Parathyroid adenoma (tissue), 2 donors: ENCODE data around the gene HSH2D.

Source experiments
- H2AFZ ChIP-seq: fragments of 300-600 bp; sonication (generic); one replicate; pipeline ENCODE4 v1.7.0; 2017; ENCODE audit warnings: antibody characterized with exemption, mild to moderate bottlenecking
- H3K27ac ChIP-seq: fragments of 300-600 bp; sonication (generic); one replicate; pipeline ENCODE4 v1.7.0; 2017
- H3K27me3 ChIP-seq: fragments of 300-600 bp; sonication (generic); one replicate; pipeline ENCODE4 v1.7.0; 2017; ENCODE audit warnings: low read length; ENCODE audit not compliant: control insufficient read depth, insufficient read depth
- H3K36me3 ChIP-seq: fragments of 300-600 bp; sonication (generic); one replicate; pipeline ENCODE4 v1.7.0; 2017; ENCODE audit warnings: low read length; ENCODE audit not compliant: control insufficient read depth, insufficient read depth
- H3K4me1 ChIP-seq: fragments of 300-600 bp; sonication (generic); one replicate; pipeline ENCODE4 v1.7.0; 2017; ENCODE audit warnings: control low read depth
- H3K4me2 ChIP-seq: fragments of 300-600 bp; sonication (generic); one replicate; pipeline ENCODE4 v1.7.0; 2017; ENCODE audit warnings: low read length
- H3K4me3 ChIP-seq: fragments of 300-600 bp; sonication (generic); one replicate; pipeline ENCODE4 v1.7.0; 2017; ENCODE audit warnings: low read depth, low read length
- H3K79me2 ChIP-seq: fragments of 300-600 bp; sonication (generic); one replicate; pipeline ENCODE4 v1.7.0; 2017; ENCODE audit warnings: control low read depth
- H3K9ac ChIP-seq: fragments of 300-600 bp; sonication (generic); one replicate; pipeline ENCODE4 v1.7.0; 2017; ENCODE audit warnings: mild to moderate bottlenecking
- H3K9me3 ChIP-seq: fragments of 300-600 bp; sonication (generic); one replicate; pipeline ENCODE4 v1.7.0; 2017; ENCODE audit warnings: low read length; ENCODE audit not compliant: control insufficient read depth
- CTCF ChIP-seq: fragments of 300-600 bp; sonication (generic); IDR thresholded peaks from one replicate; pipeline ENCODE4 v1.7.0; 2017; ENCODE audit warnings: antibody characterized with exemption, mild to moderate bottlenecking
- donor health status: primary hyperparathyroidism.

Gene HSH2D

DNA sequence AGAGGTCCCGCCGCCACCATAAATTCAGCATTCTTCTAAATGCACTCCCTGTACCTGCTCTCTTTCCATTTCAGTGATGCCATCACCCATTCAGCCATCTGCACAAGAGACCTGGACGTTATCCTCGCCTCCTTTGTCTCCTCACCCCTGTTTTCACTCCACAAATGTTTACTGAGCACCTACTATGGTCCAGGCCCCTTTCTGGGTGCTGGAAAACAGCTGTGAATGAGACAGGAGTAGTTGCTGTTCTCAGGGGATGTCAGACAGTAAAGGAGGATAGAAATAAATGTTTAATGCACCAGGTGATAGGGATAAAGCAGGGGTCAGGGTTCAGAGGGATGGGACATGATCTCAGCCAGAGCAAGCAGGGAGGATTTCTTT, 57.5 kb downstream of the HSH2D start:
- Histone ChIP-seq H3K4me1 (peaks cover 14% of the 10 kb centered on the region), H3K27ac (no peak overlapping the region), H3K79me2 (peaks cover 17% of the 10 kb centered on the region), H3K4me2 (no peak overlapping the region), H3K9ac (no peak overlapping the region), H3K27me3 (no peaks in the 10 kb centered on the region), H3K4me3 (no peak overlapping the region), H3K9me3 (no peaks in the 10 kb centered on the region), H3K36me3 (no peaks in the 10 kb centered on the region), H2AFZ (no peak overlapping the region)
- TF ChIP-seq CTCF, result no peak

- no peaks in the 10 kb centered on the region for H3K27me3 ChIP-seq
- no peaks in the 10 kb centered on the region for H3K9me3 ChIP-seq
- H3K4me3 ChIP-seq, result no peak overlapping the region
- H3K4me1 ChIP-seq, result peaks cover 8% of the 10 kb centered on the region
- H2AFZ ChIP-seq, result no peak overlapping the region
- H3K27ac ChIP-seq, result no peak overlapping the region
- peaks cover 13% of the 10 kb centered on the region for H3K79me2 ChIP-seq
- no peak overlapping the region for H3K9ac ChIP-seq
- H3K36me3 ChIP-seq, result no peaks in the 10 kb centered on the region
- TF ChIP-seq CTCF, result no peak
- no peak overlapping the region for H3K4me2 ChIP-seq
Measured at GRCh38 chr19:16202320-16203255, 59.1 kb downstream of the HSH2D start.

- no peaks in the 10 kb centered on the region for H3K36me3 ChIP-seq
- no peak for TF ChIP-seq CTCF
- no peak overlapping the region for H3K4me3 ChIP-seq
- H3K79me2 ChIP-seq, result peaks cover 8% of the 10 kb centered on the region
- no peak overlapping the region for H3K27ac ChIP-seq
- H3K9ac ChIP-seq, result no peak overlapping the region
- peaks cover 6% of the 10 kb centered on the region for H3K4me1 ChIP-seq
- no peak overlapping the region for H3K4me2 ChIP-seq
- no peaks in the 10 kb centered on the region for H3K9me3 ChIP-seq
- H2AFZ ChIP-seq, result no peak overlapping the region
- no peaks in the 10 kb centered on the region for H3K27me3 ChIP-seq
Measured at GRCh38 chr19:16203256-16204004, 59.9 kb downstream of the HSH2D start.

DNA sequence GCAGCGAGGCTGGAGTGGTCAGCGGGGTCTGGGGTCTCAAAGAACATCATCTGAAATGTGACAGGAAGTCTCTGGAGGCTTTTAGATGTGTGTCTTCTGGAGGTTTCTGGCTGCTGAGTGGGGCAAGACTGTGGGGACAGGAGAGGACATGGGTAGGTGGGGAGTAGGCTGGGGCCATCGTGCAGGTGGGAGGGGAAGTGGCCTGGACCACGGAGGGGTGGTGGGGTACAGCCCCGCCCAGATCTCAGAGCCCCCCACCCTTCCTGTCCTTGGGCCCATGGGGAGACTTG, 60.5 kb downstream of the HSH2D start:
- peaks cover 10% of the 10 kb centered on the region for H3K79me2 ChIP-seq
- no peak overlapping the region for H3K9ac ChIP-seq
- TF ChIP-seq CTCF, result no peak
- no peaks in the 10 kb centered on the region for H3K36me3 ChIP-seq
- H3K4me2 ChIP-seq, result no peak overlapping the region
- H3K27me3 ChIP-seq, result no peaks in the 10 kb centered on the region
- H3K27ac ChIP-seq, result no peak overlapping the region
- no peaks in the 10 kb centered on the region for H3K9me3 ChIP-seq
- no peak overlapping the region for H2AFZ ChIP-seq
- peaks cover under 1% of the 10 kb centered on the region for H3K4me1 ChIP-seq
- H3K4me3 ChIP-seq, result no peak overlapping the region
